KBM-7 (cell line): ENCODE data around the gene FLYWCH1.

ENCODE experiments used
- DNase-seq: peaks from one replicate; pipeline ENCODE4 v3.0.0-alpha.2; 2015
- in situ Hi-C: fragments of 300-500 bp; cut with MboI; formaldehyde crosslinking; loops from 2 replicates; pipeline ENCODE4 v1.14.3; 2020; ENCODE audit warnings: low sequenced_read_pairs, low pct_unique_long_range_greater_than_20kb, mixed read lengths

FLYWCH1 gene, protein sequence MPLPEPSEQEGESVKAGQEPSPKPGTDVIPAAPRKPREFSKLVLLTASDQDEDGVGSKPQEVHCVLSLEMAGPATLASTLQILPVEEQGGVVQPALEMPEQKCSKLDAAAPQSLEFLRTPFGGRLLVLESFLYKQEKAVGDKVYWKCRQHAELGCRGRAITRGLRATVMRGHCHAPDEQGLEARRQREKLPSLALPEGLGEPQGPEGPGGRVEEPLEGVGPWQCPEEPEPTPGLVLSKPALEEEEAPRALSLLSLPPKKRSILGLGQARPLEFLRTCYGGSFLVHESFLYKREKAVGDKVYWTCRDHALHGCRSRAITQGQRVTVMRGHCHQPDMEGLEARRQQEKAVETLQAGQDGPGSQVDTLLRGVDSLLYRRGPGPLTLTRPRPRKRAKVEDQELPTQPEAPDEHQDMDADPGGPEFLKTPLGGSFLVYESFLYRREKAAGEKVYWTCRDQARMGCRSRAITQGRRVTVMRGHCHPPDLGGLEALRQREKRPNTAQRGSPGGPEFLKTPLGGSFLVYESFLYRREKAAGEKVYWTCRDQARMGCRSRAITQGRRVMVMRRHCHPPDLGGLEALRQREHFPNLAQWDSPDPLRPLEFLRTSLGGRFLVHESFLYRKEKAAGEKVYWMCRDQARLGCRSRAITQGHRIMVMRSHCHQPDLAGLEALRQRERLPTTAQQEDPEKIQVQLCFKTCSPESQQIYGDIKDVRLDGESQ

DNA sequence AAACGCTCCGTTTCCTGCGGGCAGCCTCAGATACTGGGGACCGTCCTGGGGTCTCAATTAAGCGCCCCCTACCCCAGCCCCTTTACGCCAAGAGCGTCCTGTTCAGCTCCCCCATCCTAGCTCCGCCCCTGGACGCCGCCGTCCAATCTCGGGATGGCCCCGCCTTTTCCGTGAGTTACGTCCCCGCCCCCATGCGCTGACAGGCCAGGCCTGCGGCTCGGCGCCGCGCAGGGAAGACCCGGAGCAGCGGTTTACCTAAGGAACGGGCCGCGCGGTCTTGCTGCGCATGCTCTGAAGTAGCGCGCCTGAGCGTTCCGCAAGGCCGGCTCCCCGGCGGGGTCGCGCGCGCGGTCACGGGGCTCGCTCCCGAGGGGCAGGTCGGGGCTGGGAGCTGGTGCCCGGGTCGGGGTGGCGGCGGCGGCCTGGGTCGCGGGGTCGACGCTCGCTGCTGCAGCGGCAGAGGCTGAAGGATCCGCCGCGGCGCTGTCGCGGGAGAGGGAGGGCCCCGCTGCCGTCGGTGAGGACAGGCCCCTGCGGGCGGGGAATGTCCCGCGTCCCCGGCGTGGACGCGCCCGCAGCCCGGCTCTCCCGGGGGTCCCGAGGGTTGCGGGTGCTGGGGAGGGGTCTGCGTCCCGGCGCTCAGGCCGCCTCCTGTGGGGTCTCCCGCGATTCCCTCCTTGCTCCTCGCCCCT is at the start of gene FLYWCH1:
Gene FLYWCH1 (plus strand): TSS at position 294 of the 692 bp plus-strand sequence. CDS start 17,755 bp downstream, outside the sequence.
- in situ Hi-C loops = no loop called here
- DNase-seq = peak; percentile 96

DNA sequence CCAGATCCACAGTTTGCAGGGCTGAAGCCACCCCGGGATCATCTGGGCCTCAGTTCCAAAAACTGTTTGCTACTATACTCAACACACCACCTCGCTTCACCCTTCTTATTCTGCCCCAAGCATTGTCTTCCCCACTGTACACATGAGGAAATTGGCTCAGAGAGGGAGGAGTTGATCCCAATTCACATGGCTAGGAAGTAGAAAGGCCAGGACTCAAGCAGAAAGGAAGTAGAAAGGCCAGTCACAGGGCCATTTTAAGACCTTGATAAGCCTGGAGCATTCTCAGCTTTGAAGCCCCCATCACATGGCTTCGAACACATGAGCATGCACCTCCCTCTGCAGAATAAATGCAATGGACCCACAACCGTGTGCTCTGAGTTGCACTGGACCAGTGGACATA is 46.1 kb upstream of the FLYWCH1 start:
- no peak for DNase-seq
- in situ Hi-C loops = no loop called here

DNA sequence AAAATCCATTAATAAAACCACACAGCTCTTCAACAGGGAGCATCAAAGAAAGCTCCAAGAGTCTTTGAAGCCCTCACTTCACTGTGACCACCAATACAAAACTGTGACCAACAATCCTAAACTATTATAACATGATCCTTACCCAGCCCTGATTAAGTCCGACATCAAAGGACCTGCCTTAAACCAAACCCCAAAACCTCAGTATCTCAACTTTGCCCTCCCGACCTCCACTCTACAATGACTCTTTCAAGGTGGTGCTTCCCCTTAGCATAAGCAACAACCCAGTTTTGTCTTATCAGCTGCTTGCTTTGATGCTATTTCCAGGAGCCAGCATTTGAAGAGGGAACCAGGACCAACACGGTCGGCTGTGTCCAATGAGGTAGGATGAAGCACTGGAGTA is 45.3 kb upstream of the FLYWCH1 start:
- in situ Hi-C loops = no loop called here
- DNase-seq = no peak

DNA sequence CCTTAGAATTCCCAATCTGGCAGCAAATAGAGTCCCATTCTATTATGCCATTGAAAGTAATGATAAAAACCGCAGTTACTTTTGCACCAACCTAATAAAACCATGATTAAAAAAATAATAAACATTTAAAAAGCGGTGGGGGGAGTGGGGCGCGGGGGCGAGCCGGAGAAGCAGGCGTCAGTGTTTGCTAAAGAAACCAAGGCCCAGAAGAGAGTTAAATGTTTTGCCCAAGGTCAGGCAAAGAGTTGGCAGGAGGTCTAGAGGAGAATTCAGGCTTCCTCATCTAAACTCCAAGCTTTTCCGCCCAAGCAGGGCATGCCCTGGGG is 44.1 kb upstream of the FLYWCH1 start:
- DNase-seq = no peak
- in situ Hi-C loops = no loop called here

DNA sequence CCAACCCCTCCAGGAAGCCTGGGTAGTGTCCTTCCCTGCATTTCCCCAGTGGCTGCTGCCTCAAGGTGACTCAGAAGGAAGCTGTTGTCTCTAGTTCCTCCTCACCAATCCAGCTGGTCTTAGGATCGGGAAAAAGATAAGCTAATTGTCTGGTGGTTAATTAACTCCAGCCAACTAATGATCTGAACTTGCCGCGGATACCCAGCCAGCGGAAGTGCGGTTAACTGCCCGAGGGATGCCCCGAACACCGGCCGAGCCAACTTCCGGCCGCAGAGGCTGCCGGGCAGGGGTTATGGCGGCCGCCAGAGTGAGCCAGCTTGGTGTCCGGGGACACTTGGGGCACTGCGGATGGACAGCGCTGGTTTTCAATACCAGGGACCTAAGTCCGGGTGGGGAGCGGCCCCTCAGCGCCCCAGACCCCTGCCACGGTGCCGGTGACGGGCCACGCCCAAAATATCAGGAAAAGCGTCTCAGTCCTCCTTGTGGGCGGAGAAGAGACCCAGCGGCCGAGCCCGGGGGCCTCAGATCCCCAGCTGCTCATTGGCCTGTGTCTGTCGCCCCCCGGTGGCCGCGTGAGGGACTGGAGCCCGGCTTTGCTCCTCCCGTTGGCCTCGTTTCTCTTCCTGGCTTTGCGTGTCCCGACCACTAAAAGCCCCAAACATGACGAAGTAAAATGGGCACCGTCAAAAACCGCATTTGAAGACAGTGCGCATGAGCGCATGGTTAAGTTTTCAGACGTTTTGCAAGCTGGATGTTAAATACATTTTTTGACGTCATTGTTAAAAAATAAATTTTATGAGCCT is 43.5 kb upstream of the FLYWCH1 start:
- in situ Hi-C loops = no loop called here
- peak; percentile 99 for DNase-seq

DNA sequence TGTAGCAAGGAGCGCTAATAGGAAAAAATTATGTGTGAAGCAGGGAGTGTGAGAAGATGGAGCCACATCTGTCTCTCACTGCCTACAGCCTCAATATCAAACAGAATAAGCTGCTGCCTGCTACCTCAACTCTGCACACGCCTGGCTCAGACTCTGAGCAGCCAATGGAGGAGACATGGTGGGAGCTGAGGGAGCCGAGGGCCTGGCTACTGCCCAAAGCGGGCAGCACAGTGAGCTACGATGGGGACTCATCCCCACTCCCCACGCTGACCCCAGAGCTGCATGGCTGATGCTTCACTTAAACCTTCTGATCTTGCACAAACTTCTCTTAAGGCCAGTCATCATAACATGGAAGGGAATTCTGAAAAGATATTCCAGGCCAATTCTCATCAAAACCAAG is 39.8 kb upstream of the FLYWCH1 start:
- no peak for DNase-seq
- in situ Hi-C loops = no loop called here

DNA sequence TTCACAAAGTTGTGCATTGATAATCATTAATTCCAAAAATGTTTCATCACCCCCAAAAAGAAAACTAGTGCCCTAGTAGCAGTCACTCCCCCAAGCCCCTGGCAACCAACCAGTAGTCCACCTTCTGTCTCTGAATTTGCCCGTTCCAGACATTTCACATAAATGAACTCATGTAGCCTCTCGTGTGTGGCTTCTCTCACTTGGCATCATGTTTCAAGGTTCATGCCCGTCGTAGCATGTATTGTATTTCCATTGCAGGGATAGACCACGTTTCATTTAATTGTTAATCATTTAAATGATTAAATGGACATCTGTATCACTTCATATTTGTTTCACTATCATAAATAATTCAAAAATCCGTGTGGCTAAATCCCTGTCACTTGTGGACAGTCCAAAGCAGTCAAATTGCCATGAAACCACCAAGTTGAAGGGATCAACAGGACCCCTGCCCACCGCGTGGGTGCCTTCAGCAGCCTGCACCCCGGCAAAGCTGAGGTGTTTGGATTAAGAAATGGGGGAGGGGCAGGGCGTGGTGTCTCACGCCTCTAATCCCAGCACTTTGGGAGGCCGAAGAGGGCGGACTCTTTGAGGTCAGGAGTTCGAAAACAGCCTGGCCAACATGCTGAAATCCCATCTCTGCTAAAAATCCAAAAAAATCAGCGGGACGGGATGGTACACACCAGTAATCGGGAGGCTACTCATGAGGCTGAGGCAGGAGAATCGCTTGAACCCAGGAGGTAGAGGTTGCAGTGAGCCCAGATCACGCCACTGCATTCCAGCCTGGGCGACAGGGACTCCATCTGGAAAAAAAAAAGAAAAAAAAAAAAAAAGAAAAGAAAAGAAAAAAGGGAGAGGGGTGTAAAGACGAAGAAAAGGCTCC is 37.5 kb upstream of the FLYWCH1 start:
- in situ Hi-C loops = no loop called here
- no peak for DNase-seq

DNA sequence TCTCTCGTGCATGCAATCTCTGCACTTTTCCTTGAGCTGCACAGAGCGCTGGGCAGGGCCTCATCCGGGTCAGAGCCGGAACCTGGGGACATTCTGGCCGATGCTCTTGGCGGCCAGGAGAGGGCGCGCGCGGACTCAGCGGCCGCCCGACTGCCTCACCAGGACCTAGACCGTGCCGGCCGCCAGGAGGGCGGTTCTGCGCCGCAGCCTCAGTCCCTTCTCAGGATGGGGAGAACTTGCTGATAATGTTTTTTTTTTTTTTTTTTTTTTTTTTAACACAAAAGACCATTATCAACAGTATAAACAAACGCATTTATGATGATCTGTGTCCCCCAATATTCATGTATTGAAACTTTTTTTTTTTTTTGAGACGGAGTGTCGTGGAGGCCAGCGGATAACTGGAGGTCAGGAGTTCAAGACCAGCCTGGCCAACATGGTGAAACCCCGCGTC is 36.8 kb upstream of the FLYWCH1 start:
- in situ Hi-C loops = no loop called here

DNA sequence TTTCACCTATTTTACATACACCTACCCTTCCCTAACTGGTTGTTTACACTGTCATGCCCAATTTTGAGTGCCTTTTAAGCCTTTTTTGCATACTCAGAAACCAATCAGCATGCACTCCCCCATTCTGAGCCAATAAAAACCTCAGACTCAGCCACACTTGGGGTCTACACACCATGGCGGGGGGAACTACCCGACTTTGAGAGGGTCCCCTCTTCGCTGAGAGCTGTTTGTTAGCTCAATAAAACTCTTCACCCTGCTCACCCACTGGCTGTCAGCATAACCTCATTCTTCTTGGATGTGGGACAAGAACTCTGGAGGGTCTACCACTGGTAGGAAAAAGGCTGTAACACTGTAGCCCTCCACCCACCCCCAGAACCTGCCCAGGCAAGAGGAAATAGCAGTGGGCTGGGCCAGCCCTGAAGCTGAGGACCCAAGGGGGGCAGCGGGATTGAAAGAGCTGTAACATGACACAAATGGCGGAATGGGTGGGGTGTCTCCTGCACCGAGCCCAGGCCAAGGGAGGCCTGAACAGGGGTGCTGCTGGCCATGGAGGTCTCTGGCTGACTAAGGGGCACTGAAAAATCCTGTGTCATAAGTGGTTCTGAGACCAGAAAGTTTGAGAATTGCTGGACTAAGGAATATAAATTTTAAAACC is 31.8 kb upstream of the FLYWCH1 start:
- DNase-seq = no peak
- in situ Hi-C loops = no loop called here

More for the DNA sequence above, 36.8 kb upstream of the FLYWCH1 start:
- peak; percentile 89 for DNase-seq

DNA sequence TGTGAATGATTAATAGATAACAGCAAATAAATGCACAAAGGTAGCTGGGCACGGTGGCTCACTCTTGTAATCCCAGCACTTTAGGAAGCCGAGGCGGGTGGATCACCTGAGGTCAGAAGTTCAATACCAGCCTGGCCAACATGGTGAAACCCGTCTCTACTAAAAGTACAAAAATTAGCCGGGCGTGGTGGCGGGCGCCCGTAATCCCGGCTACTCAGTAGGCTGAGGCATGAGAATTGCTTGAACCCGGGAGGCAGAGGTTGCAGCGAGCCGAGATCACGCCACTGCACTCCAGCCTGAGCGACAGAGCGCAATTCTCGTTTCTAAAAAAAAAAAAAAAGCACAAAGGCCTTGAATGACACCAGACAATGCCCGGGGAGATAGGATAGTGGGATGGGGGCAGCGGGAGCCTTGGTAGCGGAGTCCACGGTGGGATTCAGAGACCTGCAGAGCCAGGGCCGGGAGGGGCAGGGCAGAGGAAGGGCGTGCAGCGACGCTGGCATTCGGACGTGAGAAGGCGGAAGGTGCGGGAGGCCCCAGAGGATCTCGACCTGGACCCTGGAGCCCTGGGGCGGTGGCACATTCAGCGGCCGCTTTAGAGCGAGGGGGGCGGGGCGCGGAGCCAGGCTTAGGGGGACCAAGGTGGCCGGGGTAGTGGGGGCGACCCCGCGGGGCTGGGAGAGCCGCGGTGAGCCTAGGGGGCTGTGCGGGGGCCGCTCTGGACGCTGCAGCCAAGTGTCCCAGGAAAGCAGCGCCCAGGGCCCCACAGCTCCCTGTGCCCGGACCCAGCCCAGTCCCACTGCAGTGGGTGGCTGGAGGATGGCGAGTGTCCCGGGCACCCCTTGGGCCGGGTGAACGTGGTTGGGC is 29.7 kb upstream of the FLYWCH1 start:
- peak; percentile 43 for DNase-seq
- in situ Hi-C loops = no loop called here

DNA sequence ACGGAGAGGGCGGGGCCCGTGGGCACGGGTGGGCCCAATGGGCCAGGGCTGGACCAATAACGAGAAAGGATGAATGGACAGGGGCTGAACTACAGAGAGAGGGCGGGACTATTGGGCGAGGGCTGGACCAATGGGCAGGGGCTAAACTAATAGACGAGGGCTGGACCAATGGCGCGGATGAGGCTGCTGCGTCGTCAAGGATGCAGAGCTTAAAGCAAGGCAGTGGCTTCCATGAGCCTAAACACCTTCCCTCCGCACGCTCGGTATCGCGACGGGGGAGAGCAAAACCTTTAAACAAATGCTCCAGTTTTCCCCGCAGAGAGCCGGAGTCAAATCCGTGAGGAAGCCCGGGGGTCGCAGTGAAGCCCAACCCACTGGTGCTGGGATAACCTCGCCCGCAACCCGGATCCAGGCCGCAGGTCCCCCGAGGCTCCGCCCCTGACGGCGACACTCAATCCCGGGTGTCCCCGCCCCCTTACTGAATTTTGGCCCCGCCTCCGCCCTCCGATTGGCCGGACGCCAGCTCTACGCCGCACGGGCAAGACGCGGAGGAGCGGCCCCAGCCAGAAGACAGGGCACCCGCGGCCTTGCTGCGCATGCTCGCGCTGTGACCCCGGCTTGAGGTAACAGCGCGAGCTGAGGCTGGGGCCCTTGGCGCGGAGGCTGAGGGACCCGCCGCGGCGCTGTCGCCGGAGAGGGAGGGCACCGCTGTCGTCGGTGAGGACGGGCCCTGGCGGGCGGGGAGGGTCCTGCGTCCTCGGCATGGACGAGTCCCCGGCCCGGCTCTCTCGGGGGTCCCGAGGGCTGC is 28.9 kb upstream of the FLYWCH1 start, which contains the start of gene FLYWCH2:
Gene FLYWCH2 (plus strand): TSS at position 566 of the 808 bp plus-strand sequence. CDS start 13,235 bp downstream, outside the sequence.
- in situ Hi-C loops = no loop called here
- DNase-seq = peak; percentile 99

DNA sequence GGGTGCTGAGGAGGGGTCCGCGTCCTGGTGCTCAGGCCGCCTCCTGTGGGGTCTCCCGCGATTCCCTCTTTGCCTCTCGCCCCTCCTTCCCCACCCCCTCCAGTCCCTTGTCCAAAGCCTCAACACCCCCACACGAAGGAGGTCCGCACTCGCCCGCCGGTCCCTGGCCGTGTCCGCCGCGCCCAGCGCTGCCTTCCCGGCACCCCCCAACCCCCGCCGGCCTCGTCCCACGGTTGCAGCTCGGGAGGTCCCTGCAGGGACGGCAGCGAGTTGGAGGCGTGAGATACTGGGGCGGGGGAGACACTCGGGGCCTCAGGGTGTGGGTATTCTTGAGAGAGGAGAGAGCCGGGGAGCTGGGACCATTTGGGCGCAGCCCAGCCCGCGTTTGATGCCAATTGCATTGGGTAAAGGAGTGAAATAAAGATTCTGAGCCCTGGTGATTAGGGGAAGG is 28.2 kb upstream of the FLYWCH1 start:
- peak; percentile 34 for DNase-seq
- in situ Hi-C loops = no loop called here

DNA sequence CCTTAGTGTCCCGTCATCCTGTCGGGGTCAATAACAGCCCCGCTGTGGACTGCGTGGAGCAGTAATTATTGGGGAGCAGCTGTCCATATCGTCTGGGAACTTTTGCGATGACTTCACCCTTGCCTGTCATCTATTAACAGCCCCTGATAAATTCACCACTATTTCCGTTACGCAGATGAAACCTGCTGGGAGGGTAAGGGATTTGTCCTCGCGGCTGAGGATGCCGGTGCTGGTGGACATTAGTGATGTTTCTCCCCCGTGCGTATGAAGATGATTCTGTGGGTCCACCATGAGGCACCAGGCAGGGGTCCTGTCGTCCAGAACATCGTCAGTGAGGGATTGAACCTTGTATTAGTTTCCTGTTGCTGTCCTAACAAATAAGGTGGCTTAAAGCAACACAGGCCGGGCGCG is 27.7 kb upstream of the FLYWCH1 start:
- in situ Hi-C loops = no loop called here

DNA sequence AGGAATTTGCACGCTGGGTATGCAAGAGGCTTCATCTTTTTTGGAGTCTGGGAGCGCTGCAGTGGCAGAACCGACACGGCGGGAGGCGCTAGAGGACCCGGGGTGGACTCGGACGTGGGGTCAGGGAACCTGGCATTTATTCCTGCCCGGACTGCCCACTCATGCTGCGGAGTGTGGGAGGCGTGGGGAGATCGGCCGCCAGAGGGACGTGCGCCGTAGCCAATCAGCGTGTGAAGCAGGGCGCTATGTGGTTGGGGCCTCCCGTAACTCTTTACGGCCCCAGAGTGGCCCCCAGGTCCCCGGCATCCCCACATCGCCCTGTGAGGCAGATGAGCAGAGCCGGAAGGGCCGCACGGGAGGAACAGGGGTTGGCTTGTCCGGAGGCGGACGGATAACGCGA is 17.5 kb upstream of the FLYWCH1 start:
- in situ Hi-C loops = no loop called here
- DNase-seq = no peak

More for the DNA sequence above, 27.7 kb upstream of the FLYWCH1 start:
- DNase-seq = no peak

DNA sequence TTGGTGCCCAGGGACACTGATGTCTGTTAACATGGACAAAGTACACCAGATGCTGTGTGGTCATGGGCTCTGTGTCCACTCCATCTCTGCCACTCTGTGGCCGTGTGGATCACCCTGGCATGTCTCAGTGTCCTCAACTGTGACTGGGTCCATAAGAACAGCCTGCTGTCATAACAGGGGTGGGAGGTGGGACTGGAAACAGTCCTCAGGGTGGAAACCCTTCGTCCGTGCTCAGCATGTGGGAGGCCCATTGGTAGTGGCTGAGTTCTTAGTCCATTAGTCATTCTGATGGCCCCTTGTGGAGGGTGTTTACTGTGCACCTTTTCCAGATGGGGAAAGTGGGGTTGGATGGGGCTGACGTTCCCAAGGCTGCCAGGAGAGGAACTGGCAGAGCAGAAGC is 15.9 kb upstream of the FLYWCH1 start:
- no peak for DNase-seq
- in situ Hi-C loops = no loop called here

DNA sequence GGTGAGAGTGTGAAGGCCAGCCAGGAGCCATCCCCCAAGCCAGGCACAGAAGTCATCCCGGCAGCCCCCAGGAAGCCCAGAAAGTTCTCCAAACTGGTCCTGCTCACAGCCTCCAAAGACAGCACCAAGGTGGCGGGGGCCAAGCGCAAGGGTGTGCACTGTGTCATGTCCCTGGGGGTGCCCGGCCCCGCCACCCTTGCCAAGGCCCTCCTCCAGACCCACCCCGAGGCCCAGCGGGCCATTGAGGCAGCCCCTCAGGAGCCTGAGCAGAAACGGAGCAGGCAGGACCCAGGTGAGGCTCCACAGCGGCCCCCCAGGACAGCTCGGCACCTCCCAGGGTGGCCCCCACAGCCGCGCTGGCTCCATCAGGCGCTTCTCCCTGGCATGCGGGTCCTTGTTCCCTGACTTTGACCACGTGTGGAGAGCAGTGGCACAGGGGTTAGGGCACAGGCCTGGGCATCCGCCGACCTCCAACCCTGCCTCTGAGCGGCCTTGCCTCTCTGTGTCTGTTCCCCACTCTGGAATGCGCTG is 15.2 kb upstream of the FLYWCH1 start:
- in situ Hi-C loops = no loop called here
- DNase-seq = no peak
